GM18867 (cell line): ENCODE results near the gene DDAH1.
"Not testable (repeated sequence)": the region's sequence is repeated elsewhere in the genome, so short reads cannot be mapped to it uniquely, and the experiment has no call there.

Experiments
- ATAC-seq: cut with Tn5 transposase; IDR thresholded peaks from one replicate; pipeline ENCODE4 v1.9.1; 2021; ENCODE audit warnings: mild to moderate bottlenecking, moderate library complexity; ENCODE audit not compliant: unreplicated experiment

DDAH1 gene

GRCh38 chr1:85361606-85362296 is 103.2 kb downstream of the DDAH1 start:
- ATAC-seq: no peak

DNA sequence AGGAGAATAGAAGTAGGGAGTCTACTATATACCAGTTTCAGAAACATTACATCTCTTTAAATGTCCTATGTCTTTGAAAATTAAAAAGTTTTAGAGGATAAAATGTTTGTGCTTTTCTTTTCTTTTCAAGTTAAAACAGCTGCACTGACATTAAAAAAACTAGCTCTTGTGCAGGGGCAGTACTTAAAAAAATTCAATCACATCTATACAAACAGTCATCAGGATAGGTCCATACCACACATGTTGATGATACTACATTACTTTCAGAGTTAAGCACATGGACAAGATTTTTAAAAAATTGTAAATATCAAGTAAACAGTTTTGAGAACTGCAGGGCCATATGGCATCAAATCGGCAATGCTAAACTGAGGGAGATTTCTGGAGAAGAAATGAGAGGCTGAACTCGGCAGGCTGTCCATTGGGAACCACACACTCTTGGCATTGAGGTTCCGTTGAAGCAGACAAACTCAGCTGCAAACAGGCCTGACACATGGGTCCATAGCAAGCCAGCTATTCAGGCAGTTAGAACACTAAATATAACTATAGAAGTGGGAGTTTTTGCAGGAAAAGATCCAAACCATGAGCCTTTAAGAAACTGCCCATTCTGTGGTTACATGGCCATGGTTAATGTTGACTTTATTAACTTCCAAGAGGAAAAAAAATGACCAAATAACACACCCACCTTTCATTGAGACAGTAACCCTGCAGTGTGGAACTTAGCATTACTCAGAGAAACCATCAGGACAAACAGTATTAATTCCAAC is 104.0 kb downstream of the DDAH1 start:
- no peak for ATAC-seq

- ATAC-seq: no peak
Observed at GRCh38 chr1:85359874-85360721, 104.9 kb downstream of the DDAH1 start.

DNA sequence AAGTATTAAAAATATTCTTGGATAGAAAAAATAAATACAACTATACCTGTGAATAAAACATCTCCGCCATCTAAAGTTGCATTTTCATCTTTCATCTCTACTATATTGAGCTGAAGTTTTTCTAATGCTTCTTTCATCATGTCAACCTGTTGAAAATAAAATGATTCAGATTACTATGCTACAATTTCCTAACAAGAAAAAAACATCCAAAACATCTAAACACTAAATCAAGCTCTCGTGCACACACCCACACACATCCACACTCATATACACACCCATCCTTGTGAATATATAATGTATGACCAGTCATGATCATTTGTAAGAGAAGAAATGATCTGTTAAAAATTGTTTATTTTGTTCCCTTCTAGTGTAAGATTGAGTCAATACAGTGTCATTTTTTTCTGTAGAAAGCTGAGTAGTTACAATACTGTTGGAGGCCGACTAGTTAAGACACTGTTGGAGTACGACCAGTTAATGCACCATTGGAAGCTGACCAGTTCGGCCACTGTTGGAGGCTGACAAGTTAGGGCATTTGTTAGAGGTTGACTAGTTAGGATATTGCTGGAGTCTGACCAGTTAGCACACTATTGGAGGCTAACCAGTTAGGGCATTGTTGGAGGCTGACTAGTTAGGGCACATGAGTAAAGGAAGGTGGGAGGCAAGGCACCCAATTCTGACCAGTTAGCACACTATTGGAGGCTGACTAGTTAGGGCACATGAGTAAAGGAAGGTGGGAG is 106.1 kb downstream of the DDAH1 start:
- ATAC-seq: no peak

DNA sequence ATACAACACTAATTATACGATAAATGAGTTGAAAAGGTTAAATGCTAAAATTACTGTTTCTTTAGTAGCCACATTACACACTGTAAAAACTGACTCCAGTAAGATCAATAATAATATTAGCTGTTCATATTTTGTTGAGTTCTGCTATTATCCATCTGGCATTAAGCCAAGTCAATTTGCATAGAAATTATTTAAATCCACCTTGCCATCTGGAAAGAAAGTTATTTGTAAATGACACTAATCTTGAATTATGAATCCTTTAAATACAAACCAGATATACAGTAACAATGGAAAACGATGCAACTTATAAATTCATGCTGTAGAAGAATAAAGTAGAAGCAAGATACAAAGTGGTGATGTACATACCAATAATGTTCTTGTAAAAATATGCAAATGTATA is 107.1 kb downstream of the DDAH1 start:
- no peak for ATAC-seq

DNA sequence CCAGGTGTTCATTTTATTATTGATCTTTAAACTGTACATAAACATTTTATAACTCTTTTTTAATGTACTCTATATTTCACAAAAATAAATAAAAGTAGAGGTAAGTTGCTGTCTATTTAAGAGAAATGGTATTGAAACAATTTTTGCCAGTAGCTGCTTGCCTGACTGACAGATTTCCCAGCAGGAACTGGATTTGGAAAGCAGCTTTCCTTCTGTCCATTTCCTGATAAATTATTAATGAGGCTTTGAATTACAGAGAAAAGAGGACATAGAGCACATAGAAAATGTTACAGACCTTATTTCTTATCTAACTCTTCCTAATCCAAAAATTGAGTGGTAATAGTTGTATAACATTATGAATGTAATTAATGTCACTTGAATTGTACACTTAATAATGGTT is 108.8 kb downstream of the DDAH1 start:
- ATAC-seq: no peak

DNA sequence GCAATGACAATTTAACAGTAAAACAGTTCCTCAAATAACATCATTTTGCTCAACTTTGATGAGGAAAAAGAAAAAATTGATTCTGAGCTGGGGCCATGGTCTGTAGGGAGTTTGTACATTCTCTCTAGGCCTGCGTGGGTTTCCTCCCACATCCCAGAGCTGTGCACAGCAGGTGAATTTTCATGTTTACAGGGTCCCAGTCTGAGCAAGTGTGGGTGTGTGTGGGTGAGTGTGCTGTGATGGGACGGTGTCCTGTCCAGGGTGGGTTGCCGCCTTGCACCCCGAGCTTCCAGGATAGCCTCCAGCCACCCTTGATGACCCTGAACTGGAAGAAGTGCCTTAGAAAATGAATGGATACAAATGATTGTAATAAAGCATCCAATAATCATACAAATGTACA is 112.9 kb downstream of the DDAH1 start:
- no peak for ATAC-seq

DNA sequence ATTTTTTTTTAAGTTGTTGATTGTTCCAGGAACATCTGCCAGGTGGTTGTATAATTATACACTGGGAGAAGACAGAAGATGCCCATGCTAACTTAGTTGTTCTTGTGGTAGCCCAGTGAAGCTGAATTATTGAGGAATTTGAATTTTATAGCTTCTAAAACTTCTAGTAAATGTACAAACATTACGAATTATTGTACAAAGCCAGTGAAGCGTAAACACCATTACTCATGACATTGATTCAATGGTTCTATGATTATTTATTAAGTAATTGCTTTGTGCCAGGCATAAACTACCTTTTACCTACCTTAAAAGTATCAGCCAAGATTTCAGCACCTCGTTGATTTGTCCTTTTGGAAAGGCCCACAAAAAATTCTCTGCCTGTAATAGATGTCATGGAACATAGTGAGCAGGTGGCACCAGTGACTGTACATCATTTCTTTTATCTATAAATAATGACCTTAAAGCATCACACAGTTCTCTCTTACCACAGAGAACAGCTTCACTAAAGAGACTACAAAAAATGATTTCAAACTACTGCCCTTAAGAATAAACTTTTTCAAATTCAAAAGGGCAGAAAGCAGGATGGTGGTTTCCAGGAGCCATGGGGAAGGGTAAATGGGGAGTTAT is 113.6 kb downstream of the DDAH1 start:
- ATAC-seq: no peak

DNA sequence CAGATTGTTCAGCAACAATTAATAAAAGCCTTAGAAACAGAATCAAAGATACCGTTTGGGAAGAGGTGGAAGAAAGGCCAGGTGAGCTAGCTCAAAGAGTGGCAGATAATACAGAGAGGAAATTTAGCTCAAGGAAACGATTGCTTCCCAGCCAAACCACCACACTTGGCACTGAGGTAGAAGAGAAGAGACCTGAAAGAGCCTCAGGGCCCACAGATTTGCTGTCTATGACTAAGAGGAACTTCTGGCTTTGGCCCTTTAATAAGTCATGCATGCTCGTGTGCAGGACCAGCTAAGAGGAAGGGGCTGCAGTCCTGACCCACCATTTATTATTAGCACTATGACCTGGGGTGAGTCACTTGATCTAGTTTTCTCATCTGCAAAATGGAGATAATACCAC is 115.7 kb downstream of the DDAH1 start:
- ATAC-seq: no peak

GRCh38 chr1:85347908-85348307 is 117.1 kb downstream of the DDAH1 start:
- ATAC-seq: no peak

DNA sequence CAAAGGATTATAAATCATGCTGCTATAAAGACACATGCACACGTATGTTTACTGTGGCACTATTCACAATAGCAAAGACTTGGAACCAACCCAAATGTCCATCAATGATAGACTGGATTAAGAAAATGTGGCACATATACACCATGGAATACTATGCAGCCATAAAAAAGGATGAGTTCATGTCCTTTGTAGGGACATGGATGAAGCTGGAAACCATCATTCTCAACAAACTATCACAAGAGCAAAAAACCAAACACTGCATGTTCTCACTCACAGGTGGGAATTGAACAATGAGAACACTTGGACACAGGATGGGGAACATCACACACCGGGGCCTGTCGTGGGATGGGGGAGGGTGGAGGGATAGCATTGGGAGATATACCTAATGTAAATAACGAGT is 117.7 kb downstream of the DDAH1 start:
- not testable (repeated sequence) for ATAC-seq

GRCh38 chr1:85344256-85344694 is 120.7 kb downstream of the DDAH1 start:
- ATAC-seq: no peak

DNA sequence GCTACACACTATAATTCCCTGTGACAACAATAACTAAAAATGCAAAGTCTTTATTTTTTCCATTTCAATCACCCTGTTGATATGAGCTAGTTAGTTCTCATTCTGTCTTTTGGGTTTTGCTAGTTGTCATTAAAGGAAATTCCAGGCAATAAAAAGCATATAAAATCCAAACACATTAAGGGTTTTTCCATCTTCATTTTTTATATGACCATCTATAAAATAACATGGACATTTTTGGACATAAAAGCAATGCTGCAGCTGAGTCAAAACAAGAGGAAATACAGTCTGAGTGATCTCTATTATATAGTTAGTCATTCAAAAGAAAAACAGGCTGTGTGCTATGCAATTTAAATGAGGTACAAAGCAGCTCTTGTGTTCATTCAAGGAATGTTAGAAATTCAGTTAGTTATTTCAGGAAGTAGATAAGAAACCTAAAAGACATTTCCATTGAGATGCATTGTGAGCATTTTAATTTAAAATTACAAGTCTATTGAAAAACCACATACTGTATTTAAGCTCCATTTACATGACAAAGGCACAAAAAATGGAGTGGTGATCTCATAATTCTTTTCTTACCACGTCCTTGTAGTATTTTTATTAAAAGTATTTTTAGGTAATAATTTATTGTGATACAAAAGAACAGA is 121.2 kb downstream of the DDAH1 start:
- no peak for ATAC-seq

- ATAC-seq: no peak
Observed at GRCh38 chr1:85343213-85343611, 121.7 kb downstream of the DDAH1 start.

- no peak for ATAC-seq
Observed at GRCh38 chr1:85342207-85342606, 122.8 kb downstream of the DDAH1 start.

GRCh38 chr1:85340427-85340826 is 124.5 kb downstream of the DDAH1 start:
- ATAC-seq: no peak

DNA sequence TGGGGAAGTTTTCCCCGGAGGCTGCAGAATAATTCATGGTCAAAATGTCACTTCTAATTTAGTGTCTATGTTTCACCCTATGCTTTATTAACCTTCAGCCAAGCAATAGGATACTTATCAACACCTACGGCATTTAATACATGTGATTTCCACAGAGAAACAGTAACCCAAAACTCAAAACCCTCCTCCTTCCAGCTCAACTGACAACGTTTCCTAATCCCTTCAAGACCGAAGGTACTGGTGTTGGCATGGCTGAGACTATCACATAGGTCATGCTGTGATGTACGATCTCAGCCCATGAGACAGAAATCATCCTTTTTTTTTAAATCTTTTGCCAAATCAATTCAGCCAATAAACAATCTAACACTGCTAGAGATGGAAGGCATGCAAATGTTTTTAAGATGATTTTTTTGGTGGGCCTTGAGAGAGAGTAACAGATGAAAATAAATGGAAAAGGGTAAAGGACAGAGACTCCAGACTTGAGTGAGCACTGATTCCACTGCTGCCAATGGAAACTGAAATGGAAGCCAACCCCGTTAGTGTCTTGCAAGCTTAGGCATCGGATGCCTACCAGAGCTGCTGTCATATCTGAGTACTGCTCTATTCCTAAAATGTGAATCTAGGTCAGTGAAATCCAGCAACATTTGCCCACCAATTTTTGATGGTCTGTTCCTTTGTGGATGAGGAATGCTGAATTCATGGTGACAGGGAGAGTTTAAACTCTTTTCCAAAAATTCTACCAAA is 125.1 kb downstream of the DDAH1 start:
- ATAC-seq: no peak

- ATAC-seq: no peak
Observed at GRCh38 chr1:85339089-85339488, 125.9 kb downstream of the DDAH1 start.

DNA sequence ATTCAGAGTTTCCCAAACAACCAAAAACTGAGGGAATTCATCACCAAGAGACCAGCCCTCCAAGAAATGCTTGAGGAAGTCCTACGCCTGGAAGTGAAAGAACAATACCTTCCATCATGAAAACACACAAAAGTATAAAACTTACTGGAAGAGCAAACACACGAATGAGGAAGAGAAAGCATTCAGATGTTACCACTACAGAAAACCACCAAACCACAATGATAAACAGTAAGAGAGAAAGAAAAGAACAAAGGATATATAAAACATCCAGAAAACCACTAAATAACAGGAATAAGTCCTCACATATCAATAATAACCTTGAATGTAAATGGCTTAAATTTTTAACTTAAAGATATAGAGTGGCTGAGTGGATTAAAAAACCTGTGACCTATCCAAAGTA is 130.0 kb downstream of the DDAH1 start:
- ATAC-seq: peak; percentile 72
